GM18520 (cell line): ENCODE data around the gene SDR9C7.
"Not testable (repeated sequence)": the region's sequence is repeated elsewhere in the genome, so short reads cannot be mapped to it uniquely, and the experiment has no call there.

Experiments used
- ATAC-seq: cut with Tn5 transposase; IDR thresholded peaks from one replicate; pipeline ENCODE4 v1.9.1; 2021; ENCODE audit not compliant: unreplicated experiment

Gene SDR9C7

DNA sequence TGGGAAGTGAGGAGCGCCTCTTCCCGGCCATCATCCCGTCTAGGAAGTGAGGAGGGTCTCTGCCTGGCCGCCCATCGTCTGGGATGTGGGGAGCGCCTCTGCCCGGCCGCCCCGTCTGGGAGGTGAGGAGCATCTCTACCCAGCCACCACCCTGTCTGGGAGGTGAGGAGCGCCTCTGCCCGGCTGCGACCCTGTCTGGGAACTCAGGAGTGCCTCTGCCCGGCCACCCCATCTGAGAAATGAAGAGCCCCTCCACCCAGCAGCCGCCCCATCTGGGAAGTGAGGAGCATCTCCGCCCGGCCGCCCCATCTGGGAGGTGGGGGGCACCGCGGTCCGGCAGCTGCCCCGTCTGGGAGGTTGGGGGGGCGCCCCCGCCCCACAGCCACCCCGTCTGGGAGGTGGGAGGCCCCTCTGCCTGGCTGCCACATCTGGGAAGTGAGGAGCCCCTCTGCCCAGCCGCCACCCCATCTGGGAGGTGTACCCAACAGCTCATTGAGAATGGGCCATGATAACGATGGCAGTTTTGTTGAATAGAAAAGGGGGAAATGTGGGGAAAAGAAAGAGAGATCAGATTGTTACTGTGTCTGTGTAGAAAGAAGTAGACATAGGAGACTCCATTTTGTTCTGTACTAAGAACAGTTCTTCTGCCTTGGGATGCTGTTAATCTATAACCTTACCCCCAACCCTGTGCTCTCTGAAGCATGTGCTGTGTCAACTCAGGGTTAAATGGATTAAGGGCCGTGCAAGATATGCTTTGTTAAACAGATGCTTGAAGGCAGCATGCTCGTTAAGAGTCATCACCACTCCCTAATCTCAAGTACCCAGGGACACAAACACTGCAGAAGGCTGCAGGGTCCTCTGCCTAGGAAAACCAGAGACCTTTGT, 54.7 kb downstream of the SDR9C7 start:
- ATAC-seq = not testable (repeated sequence)

DNA sequence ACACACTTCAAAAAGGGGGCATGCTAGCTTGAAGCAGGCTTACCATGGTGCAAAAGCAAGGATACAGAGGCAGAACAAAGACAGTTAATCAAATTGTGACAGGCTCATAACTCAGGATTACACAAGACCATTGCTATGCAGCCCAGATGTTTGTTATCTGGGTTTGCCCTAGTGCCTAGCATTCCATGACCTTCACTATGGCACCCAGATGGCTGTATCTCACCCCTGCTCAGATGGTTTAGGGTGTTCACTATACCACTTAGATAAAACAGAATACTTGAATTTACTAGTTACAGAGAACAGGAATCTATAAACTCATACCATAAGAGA, 56.2 kb downstream of the SDR9C7 start:
- no peak for ATAC-seq

DNA sequence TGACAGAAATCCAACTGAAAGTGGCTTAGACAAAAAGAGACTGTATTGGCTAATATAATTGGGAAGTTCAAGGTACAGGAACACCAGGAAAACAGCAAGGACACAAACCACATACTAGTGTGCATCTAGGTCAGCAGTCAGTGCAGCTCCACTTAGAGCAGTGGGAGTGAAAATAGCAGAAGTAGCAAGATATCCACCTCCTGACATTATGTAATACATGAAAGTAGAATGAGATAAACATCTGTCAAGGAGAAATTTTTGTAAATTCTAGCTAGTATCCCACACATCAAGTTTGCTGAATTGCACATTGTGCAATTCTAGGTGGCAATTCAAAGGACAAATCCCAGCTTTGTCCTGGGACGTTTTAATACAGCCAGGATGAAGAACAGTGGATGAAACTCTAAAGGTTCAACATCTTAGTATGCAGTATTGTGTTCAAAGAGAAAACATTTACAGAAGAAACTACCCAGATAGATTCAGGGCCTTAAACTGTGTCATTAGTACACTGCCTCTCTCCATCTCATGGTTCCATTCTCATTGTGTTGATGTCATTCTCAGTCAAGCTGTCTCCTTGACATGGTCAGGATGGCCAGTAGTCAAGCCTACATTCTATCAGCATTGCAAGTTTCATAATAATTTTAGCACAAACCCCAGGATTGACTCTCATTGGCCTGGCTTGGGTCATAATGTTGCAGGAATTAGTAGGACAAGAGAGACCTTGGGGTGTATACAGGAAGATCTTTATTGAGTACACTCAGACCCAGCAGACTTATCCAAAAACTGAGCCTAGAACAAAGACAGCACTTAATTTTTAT, 56.8 kb downstream of the SDR9C7 start:
- ATAC-seq = no peak

DNA sequence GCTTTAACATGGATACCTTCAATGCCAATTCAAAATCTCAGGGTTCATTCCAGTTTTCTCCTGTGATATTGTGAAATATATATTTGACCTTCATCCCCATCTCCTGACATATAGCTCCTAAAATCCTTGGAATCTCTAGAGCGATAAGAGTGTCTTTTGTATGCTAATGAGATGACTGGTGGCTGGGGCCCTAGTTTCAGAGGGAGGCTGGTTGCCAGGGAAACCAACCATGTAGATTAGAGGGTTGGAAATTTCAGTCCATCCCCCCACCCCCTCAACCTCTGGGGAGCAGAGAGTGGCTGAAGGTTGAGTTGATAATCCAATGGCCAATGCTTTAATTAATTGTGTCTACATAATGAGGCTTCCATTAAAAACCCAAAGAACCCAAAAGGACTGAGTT, 59.4 kb downstream of the SDR9C7 start:
- no peak for ATAC-seq

DNA sequence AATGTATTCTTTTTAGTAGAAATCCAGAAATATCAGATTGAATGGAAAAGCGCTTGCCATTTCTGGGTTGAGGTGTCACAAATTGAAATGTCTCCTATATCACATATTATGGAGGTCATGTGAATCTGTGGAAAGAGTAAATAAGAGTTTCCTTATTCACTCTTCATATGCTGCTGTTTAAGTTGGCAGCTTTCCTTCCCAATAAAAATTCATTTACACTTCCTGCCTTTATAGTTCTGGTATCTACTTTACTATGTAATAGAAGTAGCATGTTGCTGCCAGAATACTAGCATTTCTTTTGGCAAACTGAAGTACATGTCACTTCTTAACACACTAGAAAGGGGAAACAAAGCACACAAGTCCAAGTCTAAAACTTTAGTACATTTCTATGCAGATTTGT, 60.8 kb downstream of the SDR9C7 start:
- no peak for ATAC-seq
